Testis (tissue), 3 donors: Measurements from ENCODE around the gene PLEKHO1. TPM values are rescaled to one million over a fixed set of nuclear protein-coding genes. Genes with fewer than 3 reads are reported as not detected.

Source experiments
- DNase-seq: peaks from one replicate; pipeline ENCODE4 v3.0.0-alpha.2; 2019
- H3K27ac ChIP-seq, 2 donors: fragments of 200-600 bp; sonication (generic); one replicate each; pipeline ENCODE4 v1.5.1; 2019
- H3K27me3 ChIP-seq: fragments of 200-600 bp; sonication (generic); one replicate; pipeline ENCODE4 v1.5.1; 2019
- H3K36me3 ChIP-seq: fragments of 200-600 bp; sonication (generic); one replicate; pipeline ENCODE4 v1.5.1; 2017; ENCODE audit warnings: low read depth; ENCODE audit errors: missing control alignments
- H3K4me1 ChIP-seq: fragments of 200-600 bp; sonication (generic); one replicate; pipeline ENCODE4 v1.5.1; 2019
- H3K4me3 ChIP-seq, 2 donors: fragments of 200-600 bp; sonication (generic); one replicate each; pipeline ENCODE4 v1.5.1; 2017 to 2019
- H3K9me3 ChIP-seq: fragments of 200-600 bp; sonication (generic); one replicate; pipeline ENCODE4 v1.5.1; 2017
- POLR2A ChIP-seq: fragments of 450-650 bp; IDR thresholded peaks from one replicate; pipeline ENCODE4 v1.6.1; 2017; ENCODE audit warnings: antibody characterized with exemption, mild to moderate bottlenecking, moderate library complexity
- WGBS, 2 donors: methylation state at CpG; one replicate each; pipeline ENCODE4 v1.1.5; 2018; 5-methylcytosine and 5-hydroxymethylcytosine counted together
- intact Hi-C: fragments of 100-400 bp; cut with DNase I; formaldehyde crosslinking; loops from one replicate; pipeline ENCODE4 v1.15.1; 2023; ENCODE audit warnings: low total_unique reads
- polyA plus RNA-seq: library from polyadenylated mRNA; stranded (reverse); fragments of 350-450 nt; fragmentation: Illumina TruSeq; extraction: RNeasy Lipid Tissue Mini Kit (QIAGEN cat#74804); gene quantifications from one replicate; pipeline ENCODE4 v1.2.3, GENCODE V29; 2014; ENCODE audit warnings: low read depth, low replicate concordance; ENCODE audit not compliant: insufficient read depth
- total RNA-seq, 2 donors: library from RNA; depleted of rRNA; stranded (reverse); fragments of >200 nt; gene quantifications; one replicate each; pipeline ENCODE4 v1.2.3, GENCODE V29; 2016
- TF ChIP-seq, protein P1 (sequence below), 3 experiments: fragments of 450-650 bp in 2 of 3; fragments of 200-600 bp in 1 of 3; sonication (generic) in 1 of 3; IDR thresholded peaks; one replicate each; pipeline ENCODE4 v1.5.1; 2016 to 2019; ENCODE audit warnings: antibody characterized with exemption in 3 of 3, mild to moderate bottlenecking in 2 of 3, moderate library complexity in 1 of 3

The PLEKHO1 gene
- total and polyA plus RNA-seq, 3 donors from 2014 or later = 83.5 to 283 (median 175) TPM

DNA sequence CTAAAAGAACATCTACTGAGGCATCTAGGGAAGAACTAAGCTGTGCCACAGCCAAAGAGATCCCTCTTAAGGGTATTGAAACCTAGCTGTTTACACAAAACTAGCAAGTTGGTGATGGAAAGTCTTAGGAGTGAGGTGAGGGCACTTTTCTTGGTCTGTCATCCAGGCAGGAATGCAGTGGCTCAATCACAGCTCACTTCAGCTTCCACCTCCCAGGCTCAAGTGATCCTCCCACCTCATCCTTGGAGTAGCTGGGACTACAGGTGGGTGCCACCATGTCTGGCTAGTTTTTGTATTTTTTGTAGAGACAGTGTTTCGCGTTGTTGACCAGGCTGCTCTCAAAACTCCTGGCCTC is 2.4 kb downstream of the PLEKHO1 start:
- Histone ChIP-seq H3K4me3 (no peak overlapping the region), H3K9me3 (no peaks in the 10 kb centered on the region), H3K4me1 (peaks cover 13% of the 10 kb centered on the region), H3K27ac (peak overlapping the region; percentile 93 to 94), H3K36me3 (no peaks in the 10 kb centered on the region), H3K27me3 (no peaks in the 10 kb centered on the region)
- no peak for DNase-seq
- intact Hi-C loops = no loop called here
- 39 to 62% methylated on average over 2 of the region's 2 CpGs for WGBS, 2 donors
- TF ChIP-seq, protein P1, sequence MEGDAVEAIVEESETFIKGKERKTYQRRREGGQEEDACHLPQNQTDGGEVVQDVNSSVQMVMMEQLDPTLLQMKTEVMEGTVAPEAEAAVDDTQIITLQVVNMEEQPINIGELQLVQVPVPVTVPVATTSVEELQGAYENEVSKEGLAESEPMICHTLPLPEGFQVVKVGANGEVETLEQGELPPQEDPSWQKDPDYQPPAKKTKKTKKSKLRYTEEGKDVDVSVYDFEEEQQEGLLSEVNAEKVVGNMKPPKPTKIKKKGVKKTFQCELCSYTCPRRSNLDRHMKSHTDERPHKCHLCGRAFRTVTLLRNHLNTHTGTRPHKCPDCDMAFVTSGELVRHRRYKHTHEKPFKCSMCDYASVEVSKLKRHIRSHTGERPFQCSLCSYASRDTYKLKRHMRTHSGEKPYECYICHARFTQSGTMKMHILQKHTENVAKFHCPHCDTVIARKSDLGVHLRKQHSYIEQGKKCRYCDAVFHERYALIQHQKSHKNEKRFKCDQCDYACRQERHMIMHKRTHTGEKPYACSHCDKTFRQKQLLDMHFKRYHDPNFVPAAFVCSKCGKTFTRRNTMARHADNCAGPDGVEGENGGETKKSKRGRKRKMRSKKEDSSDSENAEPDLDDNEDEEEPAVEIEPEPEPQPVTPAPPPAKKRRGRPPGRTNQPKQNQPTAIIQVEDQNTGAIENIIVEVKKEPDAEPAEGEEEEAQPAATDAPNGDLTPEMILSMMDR (IDR thresholded peaks at IDR 0.05) = no peak
- TF ChIP-seq POLR2A = no peak

DNA sequence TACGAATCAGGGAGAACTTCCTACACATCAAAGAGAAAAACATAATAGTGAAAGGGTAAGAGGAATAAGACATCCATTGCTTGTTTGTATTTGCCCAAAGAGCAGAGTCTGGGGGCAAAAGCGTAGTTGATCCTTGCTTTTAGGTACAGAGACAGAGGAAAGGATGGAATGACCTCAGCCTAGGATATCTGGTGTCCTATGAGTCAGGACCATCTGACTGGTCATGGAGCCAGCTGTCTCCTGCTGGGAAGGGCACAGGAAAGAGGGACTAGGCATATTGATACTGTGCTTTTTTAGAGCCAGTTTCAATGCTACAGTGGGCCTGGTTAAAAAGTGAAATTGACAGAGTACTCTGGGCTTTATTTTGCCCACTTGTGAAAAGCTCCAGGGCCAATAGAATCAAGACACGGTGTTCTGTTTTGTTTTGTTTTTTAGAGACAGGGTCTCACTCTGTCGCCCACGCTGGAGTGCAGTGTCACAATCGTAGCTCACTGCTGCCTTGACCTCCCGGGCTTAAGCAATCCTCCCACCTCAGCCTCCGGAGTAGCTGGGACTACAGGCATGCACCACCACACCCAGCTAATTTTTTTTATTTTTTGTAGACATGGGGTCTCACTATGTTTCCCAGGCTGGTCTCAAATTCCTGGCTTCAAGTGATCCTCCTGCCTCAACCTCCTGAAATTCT is 3.2 kb downstream of the PLEKHO1 start:
- H3K4me3 ChIP-seq = no peak overlapping the region
- H3K4me1 ChIP-seq = peaks cover 13% of the 10 kb centered on the region
- no peak for DNase-seq
- H3K27ac ChIP-seq = no peak overlapping the region
- TF ChIP-seq, protein P1 (IDR thresholded peaks at IDR 0.05) = no peak
- TF ChIP-seq POLR2A = no peak
- H3K36me3 ChIP-seq = no peaks in the 10 kb centered on the region
- H3K9me3 ChIP-seq = no peaks in the 10 kb centered on the region
- intact Hi-C loops = no loop called here
- WGBS, 2 donors = 66 to 69% methylated on average over 8 of the region's 8 CpGs
- no peaks in the 10 kb centered on the region for H3K27me3 ChIP-seq

- H3K27ac ChIP-seq = no peak overlapping the region
- intact Hi-C loops = no loop called here
- no peak for DNase-seq
- TF ChIP-seq, protein P1 (IDR thresholded peaks at IDR 0.05) = no peak
- no peak for TF ChIP-seq POLR2A
- no peaks in the 10 kb centered on the region for H3K27me3 ChIP-seq
- H3K4me3 ChIP-seq = no peak overlapping the region
- H3K9me3 ChIP-seq = no peaks in the 10 kb centered on the region
- H3K4me1 ChIP-seq = peaks cover 19% of the 10 kb centered on the region
- WGBS, 2 donors = 52 to 59% methylated on average over 4 of the region's 4 CpGs
- H3K36me3 ChIP-seq = no peaks in the 10 kb centered on the region
These were observed 4.4 kb downstream of the PLEKHO1 start for GRCh38 chr1:150154143-150154542.

GRCh38 chr1:150155413-150156071 is 5.8 kb downstream of the PLEKHO1 start:
- WGBS, 2 donors = 93 to 94% methylated on average over 13 of the region's 13 CpGs
- H3K27me3 ChIP-seq = no peaks in the 10 kb centered on the region
- H3K27ac ChIP-seq = no peak overlapping the region
- H3K36me3 ChIP-seq = no peaks in the 10 kb centered on the region
- no peak for TF ChIP-seq POLR2A
- TF ChIP-seq, protein P1 (IDR thresholded peaks at IDR 0.05) = no peak
- no peak overlapping the region for H3K4me3 ChIP-seq
- DNase-seq = no peak
- peaks cover 26% of the 10 kb centered on the region for H3K4me1 ChIP-seq
- H3K9me3 ChIP-seq = no peaks in the 10 kb centered on the region
- intact Hi-C loops = no loop called here
